ENCODE data around the gene PHLDB3.
"Not testable (repeated sequence)": the region's sequence is repeated elsewhere in the genome, so short reads cannot be mapped to it uniquely, and the experiment has no call there.

The PHLDB3 gene

GRCh38 chr19:43439709-43440063 is 64.9 kb downstream of the PHLDB3 start:
- no peaks in the 10 kb centered on the region for H3K27me3 ChIP-seq (replicated peaks in 2 of 5; ENCODE audit: control insufficient read depth in 4 of 5, insufficient read depth in 5 of 5, low read length in 4 of 5)
- no peak overlapping the region for H3K27ac ChIP-seq (ENCODE audit: insufficient read depth in 1 of 2, low read depth in 1 of 2, low read length in 2 of 2, poor library complexity in 1 of 2, severe bottlenecking in 2 of 2)
- POLR2A ChIA-PET: interaction anchor here (1.2 kb wide), 1 partner anchor 81 kb away, joined by 3 read pairs; no protein-coding TSS in a partner anchor
- H3K4me1 ChIP-seq (ENCODE audit: control extremely low read depth in 1 of 4, control insufficient read depth in 4 of 4, insufficient read depth in 4 of 4, low read length in 3 of 4): peaks cover 8 to 12% (median 10%) of the 10 kb centered on the region in 4 experiments
- no peak overlapping the region for H3K4me3 ChIP-seq (ENCODE audit: control insufficient read depth in 1 of 7, extremely low read depth in 1 of 7, insufficient read depth in 4 of 7, low read depth in 2 of 7, low read length in 6 of 7)
- CTCF ChIA-PET: interaction anchor here (0.6 to 16.0 kb wide), 7 partner anchors 8 to 178 kb away, joined by 3 to 304 read pairs (median 4); partner anchors contain the start of gene LYPD3
- no peak for DNase-seq
- no peaks in the 10 kb centered on the region for H3K9me3 ChIP-seq (ENCODE audit: control extremely low read depth in 1 of 5, control insufficient read depth in 4 of 5, insufficient read depth in 2 of 5, low read depth in 1 of 5, low read length in 4 of 5)
- no peaks in the 10 kb centered on the region for H3K36me3 ChIP-seq (ENCODE audit: control insufficient read depth in 4 of 4, insufficient read depth in 4 of 4, low read length in 3 of 4)

GRCh38 chr19:43439032-43439708 is 65.4 kb downstream of the PHLDB3 start:
- Histone ChIP-seq H3K9me3 (ENCODE audit: control extremely low read depth in 1 of 5, control insufficient read depth in 4 of 5, insufficient read depth in 2 of 5, low read depth in 1 of 5, low read length in 4 of 5) (no peaks in the 10 kb centered on the region), H3K27ac (ENCODE audit: insufficient read depth in 1 of 2, low read depth in 1 of 2, low read length in 2 of 2, poor library complexity in 1 of 2, severe bottlenecking in 2 of 2) (no peak overlapping the region), H3K4me3 (ENCODE audit: control insufficient read depth in 1 of 7, extremely low read depth in 1 of 7, insufficient read depth in 4 of 7, low read depth in 2 of 7, low read length in 6 of 7) (peak overlapping the region in 1 of 7 experiments; percentile 23), H3K36me3 (ENCODE audit: control insufficient read depth in 4 of 4, insufficient read depth in 4 of 4, low read length in 3 of 4) (no peaks in the 10 kb centered on the region), H3K4me1 (ENCODE audit: control extremely low read depth in 1 of 4, control insufficient read depth in 4 of 4, insufficient read depth in 4 of 4, low read length in 3 of 4) (peaks cover 8 to 12% (median 10%) of the 10 kb centered on the region in 4 experiments), H3K27me3 (replicated peaks in 2 of 5; ENCODE audit: control insufficient read depth in 4 of 5, insufficient read depth in 5 of 5, low read length in 4 of 5) (no peaks in the 10 kb centered on the region)
- CTCF ChIA-PET: interaction anchor here (0.6 to 16.0 kb wide), 7 partner anchors 9 to 177 kb away, joined by 3 to 304 read pairs (median 4); partner anchors contain the start of gene LYPD3
- DNase-seq: peak; percentile 42 to 83 (median 75)
- WGBS (ENCODE audit: insufficient coverage): 73% methylated on average over 6 of the region's 14 CpGs
- POLR2A ChIA-PET: interaction anchor here (0.7 to 1.2 kb wide), 2 partner anchors 14 to 81 kb away, joined by 3 to 4 read pairs; no protein-coding TSS in a partner anchor

GRCh38 chr19:43438291-43439031 is 66.1 kb downstream of the PHLDB3 start:
- WGBS (ENCODE audit: insufficient coverage): 75% methylated on average over 6 of the region's 9 CpGs
- H3K27me3 ChIP-seq (replicated peaks in 2 of 5; ENCODE audit: control insufficient read depth in 4 of 5, insufficient read depth in 5 of 5, low read length in 4 of 5): no peaks in the 10 kb centered on the region
- no peak overlapping the region for H3K27ac ChIP-seq (ENCODE audit: insufficient read depth in 1 of 2, low read depth in 1 of 2, low read length in 2 of 2, poor library complexity in 1 of 2, severe bottlenecking in 2 of 2)
- ChIA-PET POLR2A (interaction anchor here (0.6 to 1.2 kb wide), 3 partner anchors 13 to 153 kb away, joined by 3 to 4 read pairs (median 3); no protein-coding TSS in a partner anchor), CTCF (interaction anchor here (3.4 to 16.0 kb wide), 2 partner anchors 9 to 83 kb away, joined by 25 to 304 read pairs; no protein-coding TSS in a partner anchor)
- H3K4me1 ChIP-seq (ENCODE audit: control extremely low read depth in 1 of 4, control insufficient read depth in 4 of 4, insufficient read depth in 4 of 4, low read length in 3 of 4): peaks cover 8 to 12% (median 10%) of the 10 kb centered on the region in 4 experiments
- H3K36me3 ChIP-seq (ENCODE audit: control insufficient read depth in 4 of 4, insufficient read depth in 4 of 4, low read length in 3 of 4): no peaks in the 10 kb centered on the region
- peak overlapping the region in 2 of 7 experiments; percentile 9 to 23 for H3K4me3 ChIP-seq (ENCODE audit: control insufficient read depth in 1 of 7, extremely low read depth in 1 of 7, insufficient read depth in 4 of 7, low read depth in 2 of 7, low read length in 6 of 7)
- no peak for DNase-seq
- no peaks in the 10 kb centered on the region for H3K9me3 ChIP-seq (ENCODE audit: control extremely low read depth in 1 of 5, control insufficient read depth in 4 of 5, insufficient read depth in 2 of 5, low read depth in 1 of 5, low read length in 4 of 5)

- no peak for DNase-seq
- Histone ChIP-seq H3K9me3 (ENCODE audit: control extremely low read depth in 1 of 5, control insufficient read depth in 4 of 5, insufficient read depth in 2 of 5, low read depth in 1 of 5, low read length in 4 of 5) (no peaks in the 10 kb centered on the region), H3K36me3 (ENCODE audit: control insufficient read depth in 4 of 4, insufficient read depth in 4 of 4, low read length in 3 of 4) (no peaks in the 10 kb centered on the region), H3K27me3 (replicated peaks in 2 of 5; ENCODE audit: control insufficient read depth in 4 of 5, insufficient read depth in 5 of 5, low read length in 4 of 5) (no peaks in the 10 kb centered on the region), H3K4me1 (ENCODE audit: control extremely low read depth in 1 of 4, control insufficient read depth in 4 of 4, insufficient read depth in 4 of 4, low read length in 3 of 4) (peaks cover 8 to 12% (median 10%) of the 10 kb centered on the region in 4 experiments), H3K27ac (ENCODE audit: insufficient read depth in 1 of 2, low read depth in 1 of 2, low read length in 2 of 2, poor library complexity in 1 of 2, severe bottlenecking in 2 of 2) (no peak overlapping the region), H3K4me3 (ENCODE audit: control insufficient read depth in 1 of 7, extremely low read depth in 1 of 7, insufficient read depth in 4 of 7, low read depth in 2 of 7, low read length in 6 of 7) (no peak overlapping the region)
- 96% methylated on average over 6 of the region's 6 CpGs for WGBS (ENCODE audit: insufficient coverage)
- POLR2A ChIA-PET: interaction anchor here (0.6 kb wide), 1 partner anchor 154 kb away, joined by 3 read pairs; no protein-coding TSS in a partner anchor
- CTCF ChIA-PET: interaction anchor here (3.4 to 16.0 kb wide), 2 partner anchors 10 to 83 kb away, joined by 25 to 304 read pairs; no protein-coding TSS in a partner anchor
Measured at GRCh38 chr19:43437712-43438111, 66.8 kb downstream of the PHLDB3 start.

GRCh38 chr19:43437284-43437683 is 67.3 kb downstream of the PHLDB3 start:
- H3K4me3 ChIP-seq (ENCODE audit: control insufficient read depth in 1 of 7, extremely low read depth in 1 of 7, insufficient read depth in 4 of 7, low read depth in 2 of 7, low read length in 6 of 7); H3K36me3 ChIP-seq (ENCODE audit: control insufficient read depth in 4 of 4, insufficient read depth in 4 of 4, low read length in 3 of 4); H3K9me3 ChIP-seq (ENCODE audit: control extremely low read depth in 1 of 5, control insufficient read depth in 4 of 5, insufficient read depth in 2 of 5, low read depth in 1 of 5, low read length in 4 of 5); POLR2A ChIA-PET; DNase-seq; H3K27ac ChIP-seq (ENCODE audit: insufficient read depth in 1 of 2, low read depth in 1 of 2, low read length in 2 of 2, poor library complexity in 1 of 2, severe bottlenecking in 2 of 2); H3K27me3 ChIP-seq (replicated peaks in 2 of 5; ENCODE audit: control insufficient read depth in 4 of 5, insufficient read depth in 5 of 5, low read length in 4 of 5): not testable (repeated sequence)
- whole genome bisulfite sequencing (ENCODE audit: insufficient coverage): 100% methylated on average over 4 of the region's 11 CpGs
- CTCF ChIA-PET: interaction anchor here (3.4 to 16.0 kb wide), 2 partner anchors 10 to 84 kb away, joined by 25 to 304 read pairs; no protein-coding TSS in a partner anchor
- peaks cover 8 to 12% (median 10%) of the 10 kb centered on the region in 4 experiments for H3K4me1 ChIP-seq (ENCODE audit: control extremely low read depth in 1 of 4, control insufficient read depth in 4 of 4, insufficient read depth in 4 of 4, low read length in 3 of 4)

- 96% methylated on average over 3 of the region's 3 CpGs for WGBS (ENCODE audit: insufficient coverage)
- no peak for DNase-seq
- H3K27ac ChIP-seq (ENCODE audit: insufficient read depth in 1 of 2, low read depth in 1 of 2, low read length in 2 of 2, poor library complexity in 1 of 2, severe bottlenecking in 2 of 2): no peak overlapping the region
- no peaks in the 10 kb centered on the region for H3K27me3 ChIP-seq (replicated peaks in 2 of 5; ENCODE audit: control insufficient read depth in 4 of 5, insufficient read depth in 5 of 5, low read length in 4 of 5)
- H3K4me3 ChIP-seq (ENCODE audit: control insufficient read depth in 1 of 7, extremely low read depth in 1 of 7, insufficient read depth in 4 of 7, low read depth in 2 of 7, low read length in 6 of 7): no peak overlapping the region
- H3K4me1 ChIP-seq (ENCODE audit: control extremely low read depth in 1 of 4, control insufficient read depth in 4 of 4, insufficient read depth in 4 of 4, low read length in 3 of 4): peaks cover 8 to 12% (median 10%) of the 10 kb centered on the region in 4 experiments
- no peaks in the 10 kb centered on the region for H3K9me3 ChIP-seq (ENCODE audit: control extremely low read depth in 1 of 5, control insufficient read depth in 4 of 5, insufficient read depth in 2 of 5, low read depth in 1 of 5, low read length in 4 of 5)
- ChIA-PET POLR2A (no interaction called here), CTCF (interaction anchor here (1.0 to 16.0 kb wide), 4 partner anchors 9 to 85 kb away, joined by 3 to 304 read pairs (median 4); no protein-coding TSS in a partner anchor)
- no peaks in the 10 kb centered on the region for H3K36me3 ChIP-seq (ENCODE audit: control insufficient read depth in 4 of 4, insufficient read depth in 4 of 4, low read length in 3 of 4)
Measured at GRCh38 chr19:43435775-43436174, 68.8 kb downstream of the PHLDB3 start.

Data from common myeloid progenitor, CD34-positive (primary cell).